GM18951 (cell line): ENCODE results near the gene SARS1.

Experiments used
- POLR2A ChIP-seq: IDR thresholded peaks from 4 replicates; pipeline ENCODE4 v1.6.1; 2011; ENCODE audit warnings: mild to moderate bottlenecking; ENCODE audit not compliant: insufficient read length, insufficient read depth; ENCODE audit errors: extremely low read depth
- in situ Hi-C: fragments of 300-500 bp; cut with MboI; formaldehyde crosslinking; loops from one replicate; pipeline ENCODE4 v1.12.0; 2022; ENCODE audit warnings: low sequenced_read_pairs, mixed read lengths, inconsistent platforms; ENCODE audit not compliant: unreplicated experiment

The SARS1 gene

DNA sequence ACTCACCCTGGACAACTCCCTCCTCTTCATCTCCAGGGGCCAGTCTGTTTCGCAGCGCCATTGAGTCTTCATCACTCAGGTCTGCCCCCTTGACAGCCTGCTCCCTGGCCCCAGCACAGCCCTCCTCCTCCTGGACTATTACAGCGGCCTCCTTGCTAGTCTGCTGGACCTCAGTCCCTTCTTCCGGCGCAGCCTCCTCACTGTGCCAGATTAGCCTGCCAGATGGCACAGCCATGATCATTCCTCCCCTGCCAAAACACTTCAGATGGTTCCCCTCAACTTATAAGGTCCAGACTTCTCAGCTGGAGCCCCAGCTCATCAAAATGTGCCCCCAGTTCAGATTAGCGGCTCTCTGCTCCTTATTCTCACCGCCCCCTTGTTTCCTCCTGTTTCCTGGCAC lies 28.7 kb downstream of the SARS1 start:
- in situ Hi-C loops = no loop called here
- TF ChIP-seq POLR2A = no peak

DNA sequence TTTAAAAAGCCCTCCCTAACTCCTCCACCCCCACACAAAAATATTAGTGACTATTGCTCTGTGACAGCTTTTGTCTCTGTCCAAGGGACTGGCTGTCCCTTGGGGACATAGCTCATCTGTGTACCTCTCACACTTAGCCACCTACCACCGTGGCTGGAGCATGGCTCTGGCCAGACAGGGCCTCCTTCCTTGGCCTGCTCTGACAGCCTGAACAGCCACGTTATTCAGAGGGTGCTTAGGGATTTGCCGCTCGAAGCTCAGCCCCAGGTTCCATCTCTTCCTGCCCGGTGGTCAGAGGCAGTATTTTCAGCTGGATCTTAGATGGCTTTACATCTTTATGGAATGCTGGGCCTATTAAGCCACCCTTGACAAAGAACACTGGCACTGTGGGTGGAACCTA lies 29.5 kb downstream of the SARS1 start:
- no peak for TF ChIP-seq POLR2A
- in situ Hi-C loops = no loop called here

DNA sequence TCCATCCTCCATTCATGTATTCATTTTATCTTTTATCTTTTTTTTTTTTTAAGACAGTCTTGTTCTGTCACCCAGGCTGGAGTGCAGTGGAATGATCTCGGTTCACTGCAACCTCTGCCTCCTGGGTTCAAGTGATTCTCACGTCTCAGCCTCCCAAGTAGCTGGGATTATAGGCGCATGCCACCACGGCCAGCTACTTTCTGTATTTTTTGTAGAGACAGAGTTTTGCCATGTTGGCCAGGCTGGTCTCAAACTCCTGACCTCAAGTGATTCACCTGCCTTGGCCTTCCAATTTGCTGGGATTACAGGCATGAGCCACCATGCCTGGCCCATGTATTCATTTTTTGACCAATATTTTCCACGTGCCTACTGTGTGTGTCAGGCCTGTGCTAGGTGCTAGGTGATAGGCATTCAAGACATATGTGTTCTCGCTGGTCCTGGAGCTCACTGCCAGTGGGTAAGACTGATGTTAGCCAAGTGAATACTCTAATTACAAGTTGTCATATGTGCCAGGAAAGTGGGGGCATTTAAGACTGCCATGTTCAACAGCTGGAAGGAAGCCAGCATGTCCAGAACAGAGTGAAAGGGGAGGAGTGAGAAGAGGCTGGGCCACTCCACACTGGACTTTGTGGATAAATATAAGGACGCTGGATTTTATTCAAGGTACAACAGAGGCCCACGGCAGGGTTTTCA lies 30.3 kb downstream of the SARS1 start:
- TF ChIP-seq POLR2A = no peak
- in situ Hi-C loops = no loop called here

DNA sequence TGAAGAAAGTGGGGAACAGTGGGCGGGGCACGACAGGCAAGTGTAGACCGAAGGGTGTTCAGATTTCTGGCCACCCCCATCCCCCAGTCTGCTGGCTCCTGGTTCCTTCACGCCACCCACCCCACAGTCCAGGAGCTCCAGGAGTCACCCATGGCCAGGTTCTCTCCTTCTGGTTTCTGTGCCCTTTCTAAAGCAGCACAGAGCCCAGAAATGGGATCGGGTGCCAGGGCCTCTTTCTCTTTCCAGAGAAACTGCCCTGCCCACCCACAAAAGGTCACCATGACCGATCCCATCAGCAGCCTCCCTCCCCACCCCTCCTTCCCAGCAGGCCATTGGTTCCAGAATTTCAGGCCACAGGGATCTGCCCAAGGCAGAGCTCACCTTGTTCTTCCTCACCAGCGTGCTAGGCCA lies 32.4 kb downstream of the SARS1 start:
- TF ChIP-seq POLR2A = no peak
- in situ Hi-C loops = no loop called here

DNA sequence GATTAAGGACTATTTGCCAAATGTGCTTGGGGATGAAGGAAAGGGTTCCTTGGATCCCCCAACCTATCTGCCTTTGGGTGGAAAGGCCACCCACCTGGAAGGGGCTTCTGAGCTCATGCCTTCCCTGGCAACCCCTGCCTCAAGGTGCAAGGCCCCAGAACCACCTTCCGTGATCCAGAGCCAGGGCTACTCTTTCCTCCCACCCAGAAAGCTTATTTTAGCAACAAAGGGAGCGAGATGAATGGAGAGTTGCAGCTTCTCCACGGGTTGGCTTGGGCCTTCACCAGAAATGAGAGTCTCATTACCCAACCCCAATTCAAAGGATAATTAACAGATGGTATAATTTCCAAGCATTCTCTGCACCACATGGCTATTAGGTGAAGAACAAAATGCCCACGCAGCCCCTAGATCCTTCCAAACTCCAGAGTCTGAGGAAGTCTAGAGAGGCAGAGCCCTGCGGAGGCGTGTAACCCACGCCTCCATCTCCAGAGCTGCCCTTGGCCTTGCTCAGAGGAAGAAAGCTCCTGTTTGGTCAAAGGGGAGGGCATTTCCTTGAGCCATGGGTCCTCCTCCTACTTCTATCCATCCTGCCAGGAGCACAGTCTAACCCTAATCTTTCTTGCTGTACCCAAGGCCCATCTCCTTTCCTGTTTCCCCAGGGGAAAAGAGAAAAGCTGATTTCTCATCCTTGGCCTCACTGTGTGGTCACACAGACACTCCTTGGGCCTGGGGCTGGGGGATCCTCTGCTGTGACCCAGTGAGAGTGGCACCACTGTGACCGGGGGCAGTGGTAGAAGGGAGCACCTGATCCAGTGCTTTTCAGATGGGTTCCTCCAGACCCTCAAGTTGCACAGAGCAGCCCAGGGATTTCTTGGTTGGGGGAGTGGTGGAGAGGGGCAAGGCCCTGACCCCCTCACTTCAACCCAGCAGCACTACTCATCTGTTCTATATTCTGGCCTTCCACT lies 34.0 kb downstream of the SARS1 start:
- TF ChIP-seq POLR2A = no peak
- in situ Hi-C loops = no loop called here

DNA sequence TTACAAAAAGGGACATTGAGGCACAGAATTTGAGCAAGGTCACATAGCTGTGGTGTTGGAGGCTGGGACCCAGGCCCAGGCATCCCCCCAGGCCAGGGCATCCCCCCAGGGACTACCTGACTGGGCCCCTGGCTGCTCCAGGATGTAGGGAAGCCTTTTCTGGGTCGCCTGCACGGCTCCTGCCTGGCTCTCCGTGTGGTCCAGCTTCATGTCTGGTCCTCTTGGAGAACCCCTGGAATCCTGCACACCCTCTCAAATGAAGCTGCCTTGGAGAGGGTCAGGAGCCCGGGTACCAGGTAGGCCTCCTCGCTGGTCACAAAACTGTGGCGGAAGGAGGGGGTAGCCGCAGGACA lies 34.7 kb downstream of the SARS1 start:
- in situ Hi-C loops = no loop called here
- no peak for TF ChIP-seq POLR2A

DNA sequence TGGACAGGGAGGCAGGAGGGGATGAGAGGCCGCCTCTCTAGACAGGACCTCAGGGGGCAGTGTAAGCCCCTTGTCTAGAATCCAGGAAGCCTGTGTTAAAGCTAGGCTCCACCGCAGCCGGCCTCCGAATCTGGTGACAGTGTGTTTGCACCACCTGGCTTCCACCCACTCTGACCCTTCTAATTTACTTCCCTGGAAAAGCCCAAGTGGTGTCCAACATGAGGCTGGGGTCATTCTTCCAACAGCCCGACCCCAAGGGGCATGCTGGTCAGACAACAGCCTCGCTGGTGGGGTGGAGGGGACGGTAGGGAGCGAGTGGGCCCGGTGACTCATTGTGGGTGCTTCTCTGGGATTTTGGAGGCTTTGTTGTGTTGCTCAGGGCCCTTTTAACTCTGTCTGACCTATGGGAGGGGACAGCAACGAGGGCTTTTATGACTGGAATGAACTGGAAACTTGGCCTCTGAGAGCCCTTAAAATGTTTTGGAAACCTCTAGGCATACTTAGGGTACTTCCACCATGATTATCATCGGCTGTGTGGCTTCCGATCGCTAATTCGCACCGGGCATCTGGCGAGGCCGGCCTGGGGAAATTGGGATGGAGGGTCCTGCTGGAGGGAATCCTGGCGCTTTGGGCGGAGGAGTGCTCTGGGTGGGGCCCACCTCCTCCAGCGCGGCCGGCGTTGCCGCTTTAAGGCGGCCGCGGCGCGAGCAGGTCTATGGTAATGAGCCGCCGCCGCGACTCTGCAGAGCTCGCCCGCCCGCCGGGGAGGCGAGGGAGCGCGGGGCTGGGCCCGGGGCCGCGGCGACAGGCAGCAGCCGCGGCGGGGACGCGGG lies 35.3 kb downstream of the SARS1 start, which contains the start of gene CELSR2:
CELSR2 (plus strand) TSS at position 743 of the 833 bp plus-strand sequence. CDS start 541 bp downstream, outside the sequence.
- peak; percentile 27 for TF ChIP-seq POLR2A
- in situ Hi-C loops = no loop called here

DNA sequence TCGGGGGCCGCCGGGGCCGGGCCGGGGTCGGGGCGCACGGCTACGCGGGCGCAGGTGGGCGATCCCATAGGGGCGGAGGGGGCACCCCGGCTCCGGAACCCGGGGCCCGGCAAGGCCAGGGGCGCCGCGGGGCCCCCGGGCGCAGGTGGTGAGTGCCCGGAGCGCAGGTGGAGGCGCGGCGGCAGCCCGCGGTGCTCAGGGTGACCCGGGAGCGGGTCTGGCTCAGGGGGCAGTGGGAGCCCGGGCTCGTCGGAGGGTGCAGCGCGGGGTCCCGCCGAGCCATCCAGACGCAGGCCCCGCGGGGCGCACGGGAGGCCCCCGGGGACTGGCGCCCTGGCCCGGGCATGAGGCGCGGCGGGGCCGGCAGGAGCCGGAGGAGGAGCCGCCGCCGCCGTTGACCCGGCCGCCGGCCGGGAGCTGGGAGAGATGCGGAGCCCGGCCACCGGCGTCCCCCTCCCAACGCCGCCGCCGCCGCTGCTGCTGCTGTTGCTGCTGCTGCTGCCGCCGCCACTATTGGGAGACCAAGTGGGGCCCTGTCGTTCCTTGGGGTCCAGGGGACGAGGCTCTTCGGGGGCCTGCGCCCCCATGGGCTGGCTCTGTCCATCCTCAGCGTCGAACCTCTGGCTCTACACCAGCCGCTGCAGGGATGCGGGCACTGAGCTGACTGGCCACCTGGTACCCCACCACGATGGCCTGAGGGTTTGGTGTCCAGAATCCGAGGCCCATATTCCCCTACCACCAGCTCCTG lies 36.1 kb downstream of the SARS1 start:
- in situ Hi-C loops = no loop called here
- no peak for TF ChIP-seq POLR2A

DNA sequence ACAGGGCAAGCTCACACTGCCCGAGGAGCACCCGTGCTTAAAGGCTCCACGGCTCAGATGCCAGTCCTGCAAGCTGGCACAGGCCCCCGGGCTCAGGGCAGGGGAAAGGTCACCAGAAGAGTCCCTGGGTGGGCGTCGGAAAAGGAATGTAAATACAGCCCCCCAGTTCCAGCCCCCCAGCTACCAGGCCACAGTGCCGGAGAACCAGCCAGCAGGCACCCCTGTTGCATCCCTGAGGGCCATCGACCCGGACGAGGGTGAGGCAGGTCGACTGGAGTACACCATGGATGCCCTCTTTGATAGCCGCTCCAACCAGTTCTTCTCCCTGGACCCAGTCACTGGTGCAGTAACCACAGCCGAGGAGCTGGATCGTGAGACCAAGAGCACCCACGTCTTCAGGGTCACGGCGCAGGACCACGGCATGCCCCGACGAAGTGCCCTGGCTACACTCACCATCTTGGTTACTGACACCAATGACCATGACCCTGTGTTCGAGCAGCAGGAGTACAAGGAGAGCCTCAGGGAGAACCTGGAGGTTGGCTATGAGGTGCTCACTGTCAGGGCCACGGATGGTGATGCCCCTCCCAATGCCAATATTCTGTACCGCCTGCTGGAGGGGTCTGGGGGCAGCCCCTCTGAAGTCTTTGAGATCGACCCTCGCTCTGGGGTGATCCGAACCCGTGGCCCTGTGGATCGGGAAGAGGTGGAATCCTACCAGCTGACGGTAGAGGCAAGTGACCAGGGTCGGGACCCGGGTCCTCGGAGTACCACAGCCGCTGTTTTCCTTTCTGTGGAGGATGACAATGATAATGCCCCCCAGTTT lies 36.9 kb downstream of the SARS1 start:
- no peak for TF ChIP-seq POLR2A
- in situ Hi-C loops = no loop called here

DNA sequence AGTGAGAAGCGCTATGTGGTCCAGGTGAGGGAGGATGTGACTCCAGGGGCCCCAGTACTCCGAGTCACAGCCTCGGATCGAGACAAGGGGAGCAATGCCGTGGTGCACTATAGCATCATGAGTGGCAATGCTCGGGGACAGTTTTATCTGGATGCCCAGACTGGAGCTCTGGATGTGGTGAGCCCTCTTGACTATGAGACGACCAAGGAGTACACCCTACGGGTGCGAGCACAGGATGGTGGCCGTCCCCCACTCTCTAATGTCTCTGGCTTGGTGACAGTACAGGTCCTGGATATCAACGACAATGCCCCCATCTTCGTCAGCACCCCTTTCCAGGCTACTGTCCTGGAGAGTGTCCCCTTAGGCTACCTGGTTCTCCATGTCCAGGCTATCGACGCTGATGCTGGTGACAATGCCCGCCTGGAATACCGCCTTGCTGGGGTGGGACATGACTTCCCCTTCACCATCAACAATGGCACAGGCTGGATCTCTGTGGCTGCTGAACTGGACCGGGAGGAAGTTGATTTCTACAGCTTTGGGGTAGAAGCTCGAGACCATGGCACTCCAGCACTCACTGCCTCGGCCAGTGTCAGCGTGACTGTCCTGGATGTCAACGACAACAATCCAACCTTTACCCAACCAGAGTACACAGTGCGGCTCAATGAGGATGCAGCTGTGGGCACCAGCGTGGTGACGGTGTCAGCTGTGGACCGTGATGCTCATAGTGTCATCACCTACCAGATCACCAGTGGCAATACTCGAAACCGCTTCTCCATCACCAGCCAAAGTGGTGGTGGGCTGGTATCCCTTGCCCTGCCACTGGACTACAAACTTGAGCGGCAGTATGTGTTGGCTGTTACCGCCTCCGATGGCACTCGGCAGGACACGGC lies 37.8 kb downstream of the SARS1 start:
- TF ChIP-seq POLR2A = no peak
- in situ Hi-C loops = no loop called here

DNA sequence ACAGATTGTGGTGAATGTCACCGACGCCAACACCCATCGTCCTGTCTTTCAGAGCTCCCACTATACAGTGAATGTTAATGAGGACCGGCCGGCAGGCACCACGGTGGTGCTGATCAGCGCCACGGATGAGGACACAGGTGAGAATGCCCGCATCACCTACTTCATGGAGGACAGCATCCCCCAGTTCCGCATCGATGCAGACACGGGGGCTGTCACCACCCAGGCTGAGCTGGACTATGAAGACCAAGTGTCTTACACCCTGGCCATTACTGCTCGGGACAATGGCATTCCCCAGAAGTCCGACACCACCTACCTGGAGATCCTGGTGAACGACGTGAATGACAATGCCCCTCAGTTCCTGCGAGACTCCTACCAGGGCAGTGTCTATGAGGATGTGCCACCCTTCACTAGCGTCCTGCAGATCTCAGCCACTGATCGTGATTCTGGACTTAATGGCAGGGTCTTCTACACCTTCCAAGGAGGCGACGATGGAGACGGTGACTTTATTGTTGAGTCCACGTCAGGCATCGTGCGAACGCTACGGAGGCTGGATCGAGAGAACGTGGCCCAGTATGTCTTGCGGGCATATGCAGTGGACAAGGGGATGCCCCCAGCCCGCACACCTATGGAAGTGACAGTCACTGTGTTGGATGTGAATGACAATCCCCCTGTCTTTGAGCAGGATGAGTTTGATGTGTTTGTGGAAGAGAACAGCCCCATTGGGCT lies 38.6 kb downstream of the SARS1 start:
- no peak for TF ChIP-seq POLR2A
- in situ Hi-C loops = no loop called here
